Raji (cell line): Measurements from ENCODE around the gene FNDC11.

Source experiments
- POLR2A ChIP-seq: IDR thresholded peaks from 2 replicates; pipeline ENCODE4 v1.6.1; 2011; ENCODE audit warnings: low read depth, low read length, control low read depth; ENCODE audit not compliant: insufficient read depth

Gene FNDC11

DNA sequence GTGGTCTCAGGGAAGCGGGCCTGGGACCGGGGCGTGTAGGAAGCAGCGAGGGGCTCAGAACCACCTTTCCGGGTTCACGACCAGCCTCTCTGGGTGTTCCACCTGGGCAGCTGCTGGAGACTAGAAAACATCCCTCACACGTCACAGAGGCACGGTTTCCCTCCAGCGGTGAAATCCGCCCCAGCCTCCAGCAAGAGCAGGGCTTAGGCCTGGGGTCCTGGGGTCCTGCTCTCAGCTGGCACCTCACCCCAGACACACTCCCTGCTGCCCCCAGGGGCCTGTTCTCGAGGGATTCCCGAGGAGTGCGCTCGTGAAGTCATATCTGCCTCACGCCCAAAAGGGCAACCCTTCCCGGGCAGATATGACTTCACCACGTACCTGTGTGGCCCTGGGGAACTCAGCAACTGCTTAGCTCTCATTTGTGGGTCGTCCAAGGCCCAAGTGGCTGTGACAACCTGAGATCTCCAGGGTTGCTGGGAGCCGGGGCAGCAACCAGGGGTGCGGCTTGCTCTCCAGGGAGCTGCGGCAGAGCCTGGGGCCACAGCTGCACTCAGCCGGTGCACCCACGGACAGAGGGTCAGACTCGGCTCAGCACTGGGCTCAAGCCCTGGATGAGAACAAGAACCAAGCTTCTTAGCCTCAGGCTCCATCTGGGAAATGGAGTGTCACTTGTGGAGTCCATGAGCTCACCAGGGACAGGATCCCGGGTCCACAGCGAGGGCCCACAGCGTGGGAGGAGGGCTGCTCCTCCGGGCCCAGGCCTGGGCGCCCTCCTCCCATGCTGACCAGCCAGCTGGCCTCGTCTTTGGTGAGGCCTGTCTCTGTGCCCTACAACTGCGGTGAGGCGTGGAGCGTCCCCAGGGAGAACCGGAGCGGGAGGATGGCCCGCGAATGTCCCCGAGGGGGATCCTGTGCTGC lies 661 bp downstream of the FNDC11 start:
- TF ChIP-seq POLR2A = no peak

GRCh38 chr20:63555661-63556381 lies 1.9 kb downstream of the FNDC11 start:
- TF ChIP-seq POLR2A = no peak

DNA sequence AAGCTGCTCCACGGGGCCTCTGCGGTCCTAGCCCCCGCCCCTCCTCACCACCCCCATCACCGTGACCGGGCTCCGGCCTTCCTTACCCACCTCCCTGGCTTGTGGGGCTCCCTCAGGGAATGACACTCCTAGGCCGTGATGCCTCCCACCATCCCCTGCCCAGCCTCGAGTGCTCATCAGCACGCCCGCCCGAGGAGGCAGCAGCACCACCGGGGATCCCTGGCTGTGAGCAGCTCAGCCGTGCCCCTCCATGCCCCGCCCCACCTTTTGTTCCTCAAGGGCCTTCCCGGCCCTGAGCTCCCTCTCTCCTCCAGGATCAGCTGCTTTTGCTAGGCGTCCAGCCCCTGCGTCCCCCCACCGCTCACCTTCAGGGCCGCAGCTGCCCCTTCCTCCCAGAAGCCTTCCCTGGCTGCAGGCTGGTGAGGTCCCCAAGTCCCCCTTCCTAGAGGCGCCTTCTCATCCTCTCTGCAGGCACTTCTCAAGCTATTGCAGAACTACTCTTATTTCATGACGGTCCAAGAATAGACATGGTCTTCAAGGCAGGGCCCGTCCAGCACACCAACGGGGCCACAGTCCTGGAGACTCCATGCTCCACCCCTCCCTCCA lies 3.0 kb downstream of the FNDC11 start:
- TF ChIP-seq POLR2A = no peak

GRCh38 chr20:63557481-63557891 lies 3.5 kb downstream of the FNDC11 start:
- TF ChIP-seq POLR2A = no peak

GRCh38 chr20:63558804-63559484 lies 5.0 kb downstream of the FNDC11 start:
- TF ChIP-seq POLR2A = no peak

- no peak for TF ChIP-seq POLR2A
Measured at GRCh38 chr20:63560333-63560805, 6.4 kb downstream of the FNDC11 start.

- TF ChIP-seq POLR2A = no peak
Measured at GRCh38 chr20:63560856-63561609, 7.1 kb downstream of the FNDC11 start.

DNA sequence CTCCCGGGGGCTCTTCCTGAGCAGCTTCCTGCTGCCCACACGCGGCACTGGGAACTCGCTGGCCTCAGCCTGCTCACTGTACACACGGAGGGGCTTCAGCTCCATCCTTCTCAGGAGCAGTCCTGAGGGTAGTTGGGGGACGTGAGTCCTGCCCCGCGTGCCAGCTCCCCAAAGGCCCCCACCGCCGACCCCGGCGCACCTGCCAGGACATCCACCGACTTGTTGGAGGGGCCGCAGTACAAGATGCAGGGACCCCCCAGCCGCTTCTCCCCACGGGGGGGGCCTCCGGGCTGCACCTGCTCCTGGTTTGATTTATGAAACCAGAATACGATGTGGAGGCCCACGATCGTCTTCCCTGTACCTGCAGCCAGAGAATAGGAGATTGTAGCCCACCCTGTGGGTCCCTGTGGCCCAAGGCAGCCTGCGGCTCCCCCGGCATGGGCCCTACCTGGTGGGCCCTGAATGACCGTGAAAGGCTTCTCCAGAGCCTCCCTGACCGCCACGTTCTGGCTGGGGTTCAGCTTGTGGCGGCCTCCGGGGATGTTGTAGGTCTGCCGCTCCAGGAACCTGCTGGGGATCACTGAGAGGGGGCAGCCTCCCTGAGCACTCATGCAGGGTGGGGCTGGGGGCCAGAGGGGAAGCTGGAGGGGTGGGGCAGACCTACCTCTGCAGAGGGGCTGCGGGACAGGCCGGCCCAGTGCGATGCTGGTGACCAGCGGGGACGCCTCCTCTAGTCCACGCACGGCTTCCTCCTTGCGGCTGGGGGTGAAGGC lies 7.9 kb downstream of the FNDC11 start:
- no peak for TF ChIP-seq POLR2A

GRCh38 chr20:63562461-63563224 lies 8.7 kb downstream of the FNDC11 start:
- no peak for TF ChIP-seq POLR2A

DNA sequence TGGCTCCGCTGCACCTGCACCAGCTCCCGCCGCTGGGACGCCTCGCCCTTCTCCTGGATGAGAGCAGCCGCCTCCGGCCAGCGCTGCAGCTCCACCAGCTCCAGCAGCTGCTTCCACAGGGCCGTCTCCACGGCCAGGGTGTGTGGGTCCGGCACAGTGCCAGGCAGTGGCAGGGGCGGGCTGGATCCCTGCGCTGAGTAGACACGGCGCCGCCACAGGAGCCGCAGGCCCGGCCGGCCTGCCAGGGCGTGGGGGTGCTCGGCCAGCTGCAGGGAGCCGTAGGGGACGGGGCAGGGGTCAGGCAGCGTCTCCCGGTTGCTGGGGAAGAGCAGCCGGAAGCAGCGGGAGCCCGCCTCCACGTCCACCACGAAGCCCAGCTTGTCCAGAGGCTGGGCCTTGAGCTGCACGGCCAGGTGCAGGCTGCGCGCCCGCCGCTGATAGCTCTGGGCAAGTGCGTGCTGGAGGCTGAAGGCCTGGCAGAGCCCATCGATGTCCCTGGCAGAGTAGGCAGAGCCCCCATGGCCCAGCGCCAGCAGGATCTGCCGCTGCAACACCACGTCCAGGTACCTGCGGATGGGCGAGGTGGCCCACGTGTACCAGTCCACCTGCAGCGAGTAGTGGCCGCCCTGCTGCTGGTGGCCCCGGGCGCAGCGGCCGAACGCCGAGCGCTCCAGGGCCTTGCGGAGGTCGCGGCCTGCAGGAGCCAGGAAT lies 9.4 kb downstream of the FNDC11 start:
- no peak for TF ChIP-seq POLR2A

DNA sequence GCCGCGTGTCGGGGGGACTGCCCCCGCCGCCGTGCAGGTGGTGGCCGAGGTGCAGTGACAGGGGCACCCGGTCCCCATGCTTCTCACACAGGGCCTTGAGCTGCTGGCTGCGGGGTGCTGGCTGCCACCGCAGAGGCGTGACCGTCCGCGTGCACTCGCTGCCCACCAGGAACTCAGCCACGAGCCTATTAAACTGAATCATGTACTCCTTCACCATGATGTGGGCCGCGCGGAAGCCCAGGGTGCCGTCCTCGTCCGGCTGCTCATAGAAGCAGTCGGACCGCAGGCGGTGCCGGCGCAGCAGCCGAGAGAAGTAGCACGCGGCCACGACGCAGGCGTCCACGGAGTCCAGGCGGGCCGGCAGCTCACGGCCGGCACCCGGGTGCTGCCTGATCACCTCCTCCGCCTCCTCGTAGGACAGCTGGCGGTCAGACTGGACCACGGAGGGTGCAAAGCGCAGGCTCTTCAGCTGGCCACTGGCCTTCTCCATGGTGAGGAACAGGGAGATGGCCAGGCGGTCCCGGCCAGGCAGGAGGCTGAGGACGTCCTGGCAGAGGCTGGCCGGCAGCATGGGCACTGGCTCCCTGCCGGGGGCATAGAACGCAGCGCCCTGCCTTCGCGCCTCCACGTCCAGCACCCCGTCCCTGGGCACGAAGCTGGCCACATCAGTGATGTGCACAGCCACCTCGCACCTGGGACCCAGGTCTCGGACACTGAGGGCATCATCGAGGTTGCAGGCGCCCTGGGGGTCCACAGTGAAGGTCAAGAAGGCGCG lies 10.3 kb downstream of the FNDC11 start:
- no peak for TF ChIP-seq POLR2A
